BJ (cell line): Measurements from ENCODE around the gene NRIP1. TPM values are rescaled to one million over a fixed set of nuclear protein-coding genes. Genes with fewer than 3 reads are reported as not detected.

Experiments used
- CTCF ChIA-PET: fragments of 350-600 bp; formaldehyde crosslinking; extraction: SDS; loops from one replicate; lab custom pipeline; 2021; ENCODE audit warnings: antibody characterized with exemption, inconsistent platforms; lab: Yijun Ruan, JAX
- POLR2A ChIA-PET: fragments of 300-600 bp; sonication (Branson Sonifier 250); formaldehyde crosslinking; extraction: SDS; loops from one replicate; lab custom pipeline; 2021; ENCODE audit warnings: antibody characterized with exemption; lab: Charles Lee
- DNase-seq: peaks from one replicate; pipeline ENCODE4 v3.0.0-alpha.2; 2011; ENCODE audit warnings: low read depth
- H3K27me3 ChIP-seq: 2 replicates; pipeline ENCODE4 v1.6.0; 2011; ENCODE audit warnings: low read length; ENCODE audit not compliant: control insufficient read depth, insufficient read depth
- H3K36me3 ChIP-seq: 2 replicates; pipeline ENCODE4 v1.5.1; 2011; ENCODE audit warnings: low read length; ENCODE audit not compliant: control insufficient read depth, insufficient read depth
- H3K4me3 ChIP-seq: 2 replicates; pipeline ENCODE4 v1.5.1; 2011; ENCODE audit warnings: low read depth, mild to moderate bottlenecking, control low read depth, low read length
- polyA plus RNA-seq: library from polyadenylated mRNA; depleted of rRNA; stranded (reverse); fragments of >200 nt; gene quantifications from 2 replicates; pipeline ENCODE4 v1.2.3, GENCODE V29; 2011
- TF ChIP-seq, protein P1 (sequence below): IDR thresholded peaks from 2 replicates; pipeline ENCODE4 v1.5.1; 2011; ENCODE audit warnings: low read depth, mild to moderate bottlenecking, control low read depth, inconsistent platforms, low read length, moderate library complexity; ENCODE audit not compliant: insufficient read depth

NRIP1 gene
- polyA plus RNA-seq, 1 experiment = 5.2 TPM

DNA sequence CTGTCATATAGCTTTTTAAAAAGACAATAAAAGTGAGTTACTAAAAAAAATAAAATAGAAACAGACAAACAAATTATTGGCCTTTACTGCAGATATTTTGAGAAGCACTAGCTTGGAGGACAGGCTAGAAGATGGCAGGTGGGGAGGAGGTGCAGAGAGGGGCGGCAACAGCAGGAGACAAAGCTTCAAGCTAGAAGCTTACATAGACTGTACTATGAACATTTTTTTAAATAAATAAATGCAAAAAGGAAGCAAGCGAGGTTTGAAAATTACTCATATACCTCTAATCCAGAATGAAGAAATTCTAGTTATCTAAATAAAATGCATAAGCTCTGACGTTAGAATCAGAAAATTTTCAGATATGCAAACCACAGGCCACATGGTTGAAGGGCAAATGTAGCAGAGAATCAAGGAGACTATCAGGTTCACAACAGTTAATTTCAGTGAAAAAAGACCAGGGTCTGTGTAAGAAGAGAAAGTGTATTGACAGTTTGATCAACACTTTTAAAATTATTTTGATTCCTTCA, 54.9 kb downstream of the NRIP1 start:
- TF ChIP-seq, protein P1, sequence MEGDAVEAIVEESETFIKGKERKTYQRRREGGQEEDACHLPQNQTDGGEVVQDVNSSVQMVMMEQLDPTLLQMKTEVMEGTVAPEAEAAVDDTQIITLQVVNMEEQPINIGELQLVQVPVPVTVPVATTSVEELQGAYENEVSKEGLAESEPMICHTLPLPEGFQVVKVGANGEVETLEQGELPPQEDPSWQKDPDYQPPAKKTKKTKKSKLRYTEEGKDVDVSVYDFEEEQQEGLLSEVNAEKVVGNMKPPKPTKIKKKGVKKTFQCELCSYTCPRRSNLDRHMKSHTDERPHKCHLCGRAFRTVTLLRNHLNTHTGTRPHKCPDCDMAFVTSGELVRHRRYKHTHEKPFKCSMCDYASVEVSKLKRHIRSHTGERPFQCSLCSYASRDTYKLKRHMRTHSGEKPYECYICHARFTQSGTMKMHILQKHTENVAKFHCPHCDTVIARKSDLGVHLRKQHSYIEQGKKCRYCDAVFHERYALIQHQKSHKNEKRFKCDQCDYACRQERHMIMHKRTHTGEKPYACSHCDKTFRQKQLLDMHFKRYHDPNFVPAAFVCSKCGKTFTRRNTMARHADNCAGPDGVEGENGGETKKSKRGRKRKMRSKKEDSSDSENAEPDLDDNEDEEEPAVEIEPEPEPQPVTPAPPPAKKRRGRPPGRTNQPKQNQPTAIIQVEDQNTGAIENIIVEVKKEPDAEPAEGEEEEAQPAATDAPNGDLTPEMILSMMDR = no peak
- ChIA-PET POLR2A (interaction anchor here (0.6 kb wide), 1 partner anchor 130 kb away, joined by 3 read pairs; no protein-coding TSS in a partner anchor), CTCF (interaction anchor here (0.6 to 1.1 kb wide), 3 partner anchors 39 to 154 kb away, joined by 3 read pairs; no protein-coding TSS in a partner anchor)
- DNase-seq = no peak
- no peaks in the 10 kb centered on the region for H3K27me3 ChIP-seq
- no peak overlapping the region for H3K4me3 ChIP-seq
- no peaks in the 10 kb centered on the region for H3K36me3 ChIP-seq

DNA sequence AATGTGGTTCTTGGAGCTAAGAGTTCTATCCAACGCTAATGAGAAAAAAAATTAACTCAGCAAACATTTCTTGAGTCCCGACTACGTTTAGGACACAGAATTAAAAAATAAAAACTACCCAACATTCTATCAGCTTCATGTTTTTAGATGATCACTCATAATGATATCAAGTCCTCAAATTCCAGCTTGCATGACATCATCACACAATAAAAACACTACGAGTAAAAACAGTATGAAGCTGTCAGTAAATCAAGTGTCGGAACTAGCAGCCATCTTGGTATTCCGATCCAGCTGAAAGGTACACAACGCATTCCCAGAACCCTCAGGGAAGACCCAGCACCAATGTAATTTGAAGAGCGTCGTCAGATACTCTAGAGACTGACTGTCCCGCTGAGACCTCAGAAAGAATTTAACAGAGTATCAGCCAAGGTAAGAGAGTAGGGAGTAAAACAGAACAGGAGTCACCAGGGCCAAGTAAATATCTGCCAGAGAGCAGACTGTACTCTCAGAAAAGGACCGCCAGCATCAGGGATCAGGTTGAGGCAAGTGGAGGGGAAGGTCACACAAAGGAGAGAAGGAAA, 57.0 kb downstream of the NRIP1 start:
- Histone ChIP-seq H3K36me3 (no peaks in the 10 kb centered on the region), H3K27me3 (no peaks in the 10 kb centered on the region), H3K4me3 (no peak overlapping the region)
- POLR2A ChIA-PET = no interaction called here
- TF ChIP-seq, protein P1 = no peak
- CTCF ChIA-PET = interaction anchor here (0.8 to 1.2 kb wide), 2 partner anchors 41 to 144 kb away, joined by 3 read pairs; no protein-coding TSS in a partner anchor
- DNase-seq = no peak

DNA sequence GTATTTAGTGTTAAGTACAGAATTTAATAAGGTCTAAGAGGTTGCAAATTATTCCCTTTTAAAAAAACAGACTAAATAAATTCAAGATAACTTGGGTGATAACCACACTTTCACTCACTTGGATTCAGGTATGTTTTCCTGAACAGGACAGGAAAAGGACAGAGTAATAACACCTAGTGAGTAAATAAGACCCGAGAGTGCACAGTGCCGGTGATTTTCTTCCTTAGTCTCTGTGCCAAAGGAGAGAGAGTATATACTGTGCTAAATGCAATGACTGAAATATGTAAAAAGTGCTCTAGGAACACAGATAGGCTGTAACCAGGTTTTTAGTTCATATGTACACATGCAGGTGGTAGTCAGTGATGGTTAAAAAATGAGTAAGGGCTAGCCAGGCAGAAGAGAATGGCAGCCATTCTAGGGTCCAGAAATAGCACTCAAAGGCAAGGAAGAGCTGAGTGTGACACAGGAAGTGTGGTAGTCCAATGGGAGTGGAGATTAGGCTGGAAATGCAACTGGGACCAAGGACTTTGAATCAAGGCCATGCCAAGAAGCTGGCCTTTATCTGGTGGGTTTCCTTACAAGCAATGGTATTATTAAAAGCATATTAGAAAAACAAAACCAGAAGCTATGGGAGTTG, 58.1 kb downstream of the NRIP1 start:
- ChIA-PET POLR2A (no interaction called here), CTCF (interaction anchor here (0.8 kb wide), 1 partner anchor 40 kb away, joined by 3 read pairs; no protein-coding TSS in a partner anchor)
- Histone ChIP-seq H3K36me3 (no peaks in the 10 kb centered on the region), H3K27me3 (no peaks in the 10 kb centered on the region), H3K4me3 (no peak overlapping the region)
- DNase-seq = no peak
- TF ChIP-seq, protein P1 = no peak

DNA sequence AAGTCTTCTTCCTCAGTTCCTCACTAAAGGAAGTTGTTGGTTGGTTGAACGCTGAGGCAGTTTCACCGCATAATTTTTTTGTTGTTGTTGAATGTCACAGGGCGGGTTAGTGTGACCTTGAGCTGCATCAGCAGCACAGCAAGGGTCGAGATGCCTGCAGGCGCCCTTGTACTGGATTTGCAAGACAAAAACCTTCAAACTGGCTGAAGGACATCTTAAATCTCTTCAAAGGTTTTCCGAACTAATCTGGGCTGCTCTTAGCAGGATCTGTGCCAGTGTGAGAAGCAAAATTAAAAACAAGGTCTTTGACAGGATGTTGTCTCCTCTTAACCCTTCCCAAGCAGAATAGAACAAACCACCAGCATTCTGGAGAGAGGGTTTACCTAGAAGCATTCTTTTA, 59.4 kb downstream of the NRIP1 start:
- H3K4me3 ChIP-seq = peak overlapping the region; percentile 12; the same call in 1 of the 2 replicates
- POLR2A ChIA-PET = no interaction called here

More for the DNA sequence above, 59.4 kb downstream of the NRIP1 start:
- TF ChIP-seq, protein P1 = no peak
- H3K27me3 ChIP-seq = no peaks in the 10 kb centered on the region
- no peak for DNase-seq
- CTCF ChIA-PET = interaction anchor here (0.9 kb wide), 1 partner anchor 52 kb away, joined by 3 read pairs; no protein-coding TSS in a partner anchor
- no peaks in the 10 kb centered on the region for H3K36me3 ChIP-seq
